Activated effector memory CD4-positive, alpha-beta T cell treated with Interleukin-2 at 50 U/mL for 16 hours (primary cell): ENCODE data around the gene TOR4A.
A peak's percentile ranks its signal among the peaks of the same experiment; 100 is the strongest.

Experiments used
- DNase-seq: peaks from one replicate; pipeline ENCODE4 v3.0.0-alpha.2; 2020

TOR4A gene

DNA sequence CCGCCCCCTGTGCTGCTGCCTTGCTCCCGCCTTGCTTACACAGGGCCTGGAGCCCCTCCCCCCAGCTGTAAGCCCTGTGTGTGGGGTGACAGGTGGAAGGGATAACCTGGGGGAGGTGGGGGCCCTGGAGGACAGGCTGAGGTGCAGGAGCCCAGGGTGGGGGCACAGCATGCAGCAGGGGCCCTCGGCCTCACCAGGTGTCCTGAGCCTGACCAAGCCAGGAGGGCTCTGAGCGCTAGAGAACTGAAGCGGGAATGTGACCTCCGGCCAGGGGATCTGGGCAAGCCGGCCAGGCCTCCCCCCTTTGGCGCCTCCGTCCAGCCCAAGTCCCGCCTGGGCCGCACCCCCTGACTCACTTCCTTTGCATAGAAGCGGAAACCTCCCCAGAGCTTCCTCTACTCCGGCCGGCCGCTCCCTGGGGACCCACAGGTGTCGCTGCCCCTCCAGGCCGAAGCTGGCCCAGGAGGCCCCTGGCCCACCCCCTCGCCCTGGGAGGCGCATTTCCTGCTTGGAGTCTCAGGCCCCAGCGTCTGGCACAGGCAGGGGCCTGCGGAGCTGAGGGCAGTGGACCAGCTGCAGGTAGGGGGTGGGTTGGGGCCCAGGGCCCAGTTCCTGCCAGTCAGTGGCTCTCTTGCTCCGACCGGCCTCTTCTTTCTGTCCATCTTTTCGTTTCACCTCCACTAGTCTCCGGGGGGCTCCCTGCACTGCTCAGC lies at the start of gene TOR4A:
Gene TOR4A, plus strand, starts transcription at position 398 of the 713 bp plus-strand sequence. CDS start 964 bp downstream, outside the sequence.
- DNase-seq, result no peak

DNA sequence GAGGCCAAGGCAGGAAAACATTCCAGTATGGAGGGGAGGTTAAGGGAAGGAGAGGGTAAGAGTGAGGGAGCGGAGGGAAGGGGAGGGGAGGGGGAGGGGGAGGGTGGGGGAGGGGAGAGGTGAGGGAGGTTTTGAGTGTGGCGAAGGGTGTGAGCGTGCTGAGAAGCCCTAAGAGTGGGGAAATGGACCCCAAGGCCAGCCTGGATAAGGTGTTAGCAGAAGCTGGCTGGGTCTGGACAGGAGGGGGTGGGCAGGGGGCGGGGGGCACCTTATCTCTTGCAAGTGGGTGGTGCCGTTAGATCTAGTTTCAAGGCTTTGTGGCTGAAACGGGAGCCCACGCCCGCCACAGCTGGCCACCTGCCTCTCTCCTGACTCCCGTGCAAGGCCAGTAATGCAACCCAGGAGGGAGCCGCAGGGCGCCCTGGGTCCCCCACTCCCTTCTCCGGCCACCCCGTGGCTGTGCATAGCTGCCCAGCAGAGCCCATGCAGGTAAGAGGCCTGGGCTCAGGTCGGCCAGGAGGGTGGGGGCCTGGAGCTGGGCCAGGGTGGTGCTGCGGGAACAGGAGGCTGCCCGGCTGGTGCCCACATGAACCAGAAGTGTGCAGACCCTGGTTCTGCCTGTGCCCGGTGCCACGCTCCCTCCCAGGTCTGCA lies 49.5 kb upstream of the TOR4A start:
- no peak for DNase-seq

DNA sequence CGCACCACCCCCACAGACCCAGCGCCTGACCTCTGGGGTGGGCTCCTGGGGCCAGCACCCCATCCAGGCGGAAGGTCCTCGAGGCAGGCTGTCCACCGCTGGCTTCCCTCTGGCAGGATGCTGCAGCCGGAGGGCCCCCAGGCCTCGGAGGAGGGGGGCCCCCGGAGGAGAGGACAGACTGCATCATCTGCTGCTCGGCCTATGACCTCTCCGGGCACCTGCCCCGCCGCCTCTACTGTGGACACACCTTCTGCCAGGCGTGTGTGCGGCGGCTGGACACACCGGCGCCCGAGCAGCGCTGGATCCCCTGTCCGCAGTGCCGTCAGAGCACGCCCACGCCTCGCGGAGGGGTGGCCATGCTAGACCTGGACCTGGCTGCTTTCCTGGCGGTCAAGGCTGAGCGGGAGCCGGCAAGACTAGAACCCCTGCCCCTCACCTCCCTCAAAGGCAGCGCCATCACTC lies 49.0 kb upstream of the TOR4A start:
- DNase-seq, result no peak

DNA sequence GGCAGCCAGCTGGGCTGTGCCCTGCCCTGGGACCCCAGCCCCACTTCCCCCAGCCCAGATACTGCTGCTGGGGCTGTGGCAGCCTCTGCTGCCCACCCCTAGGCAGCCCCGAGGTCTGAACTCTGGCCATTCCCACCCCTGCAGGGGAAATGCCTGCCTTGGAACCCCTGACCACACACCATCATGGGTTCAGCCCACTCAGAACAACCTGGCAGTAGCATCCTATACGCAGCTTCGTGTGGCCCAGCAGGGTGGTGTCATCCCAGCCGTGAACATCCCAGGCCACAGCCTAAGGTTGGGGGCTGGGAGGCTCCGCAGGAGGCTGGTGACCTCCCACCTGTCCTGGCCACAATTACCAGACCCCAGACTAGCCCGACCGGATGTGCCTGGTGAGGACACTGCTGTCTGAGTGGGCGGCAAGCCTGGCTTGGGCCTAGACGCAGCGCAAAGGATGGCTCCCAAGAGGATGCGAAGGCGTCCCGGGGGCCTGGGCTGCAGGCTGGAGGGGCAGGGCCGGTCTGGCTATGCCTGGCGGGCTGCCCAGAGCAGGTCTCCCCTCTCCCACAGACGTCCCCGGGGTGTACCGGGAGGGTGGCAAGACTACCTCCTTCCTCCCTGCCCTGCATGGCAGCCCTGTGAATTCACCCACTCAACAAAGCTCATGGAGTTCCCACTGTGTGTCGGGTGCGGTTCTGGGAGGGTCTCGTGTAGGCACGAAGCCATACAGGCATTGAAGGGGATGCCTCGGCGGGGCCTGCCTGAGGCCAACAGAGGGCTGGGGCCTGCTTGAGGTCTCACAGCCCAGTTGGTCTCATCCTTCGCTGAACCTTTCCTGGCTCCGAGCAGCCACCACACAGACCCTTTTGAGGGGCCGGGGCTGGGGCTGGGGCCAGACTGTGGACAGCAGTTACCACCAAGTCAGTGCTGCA lies 48.3 kb upstream of the TOR4A start:
- no peak for DNase-seq

DNA sequence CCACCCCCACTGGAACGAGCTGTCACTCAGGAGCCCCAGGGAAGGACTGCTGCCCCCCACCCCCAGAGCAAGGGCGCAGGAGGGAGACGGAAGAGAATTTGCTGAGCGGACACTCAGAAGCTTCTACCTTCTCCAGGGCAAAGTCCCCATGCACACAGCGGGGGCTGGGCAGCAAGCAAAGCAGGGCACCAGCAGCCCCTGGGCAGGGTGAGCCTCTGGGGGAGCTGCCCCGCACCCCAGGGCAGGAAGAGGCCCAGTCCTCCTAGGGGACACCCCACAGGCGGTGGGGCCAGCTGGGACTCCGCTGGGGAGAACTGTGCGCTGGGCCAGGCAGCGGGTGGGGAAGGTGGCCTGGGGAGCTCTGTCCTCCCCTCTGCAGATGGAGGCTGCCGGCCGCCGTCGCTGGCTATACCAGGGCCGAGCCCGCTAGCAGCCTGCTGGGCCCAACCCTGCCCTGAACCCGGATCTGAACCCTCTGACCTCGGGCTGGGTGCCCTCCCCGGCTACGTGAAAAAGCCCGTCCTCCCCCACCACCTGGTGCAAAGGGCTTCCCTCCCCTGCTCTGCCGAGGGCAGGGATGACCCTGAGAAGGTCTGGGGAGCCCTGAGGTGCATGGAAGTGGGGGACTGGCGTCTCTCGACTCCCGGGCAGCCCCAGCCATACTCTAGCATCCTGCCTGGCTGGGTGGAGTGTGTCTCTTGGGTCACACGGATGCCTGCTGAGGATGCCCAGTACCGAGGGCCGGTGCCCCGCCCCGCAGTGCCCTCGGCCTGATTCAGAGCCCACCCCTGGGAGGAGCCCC lies 47.4 kb upstream of the TOR4A start:
- DNase-seq, result no peak

DNA sequence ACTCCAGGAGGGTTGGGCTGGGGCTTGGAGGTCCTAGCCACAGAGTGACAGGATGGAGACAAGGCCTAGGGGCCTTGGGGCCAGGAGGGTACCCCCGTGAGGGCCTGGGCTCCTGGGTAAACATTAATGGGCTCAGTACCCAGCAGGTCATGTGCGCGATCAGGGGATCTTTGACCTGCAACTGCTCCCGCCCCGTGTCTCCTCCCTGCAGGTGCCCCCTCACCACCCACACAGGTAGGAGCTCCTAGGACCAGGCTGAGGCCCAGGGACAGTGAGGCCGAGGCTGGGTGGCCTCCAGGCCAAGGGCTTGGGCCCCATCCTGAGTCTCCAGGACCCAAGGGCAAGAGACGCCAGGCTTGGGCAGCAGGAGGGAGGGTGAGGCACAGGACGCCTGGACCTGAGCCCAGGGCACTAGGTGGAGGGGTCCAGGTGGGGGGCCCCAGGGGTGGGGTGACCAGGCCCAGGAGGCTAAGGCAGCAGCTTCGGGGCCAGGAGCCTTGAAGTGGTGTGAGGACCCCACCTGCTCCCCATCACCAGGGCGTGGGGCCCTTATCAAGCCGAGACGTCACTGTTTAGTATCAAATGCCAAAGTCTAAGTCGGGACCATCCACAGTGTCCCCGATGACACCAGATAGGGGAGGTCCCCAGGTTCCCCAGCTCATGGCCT lies 46.7 kb upstream of the TOR4A start, which contains the start of gene SLC34A3:
Gene SLC34A3, plus strand, starts transcription at position 197 of the 667 bp plus-strand sequence. CDS start 802 bp downstream, outside the sequence.
- no peak for DNase-seq

DNA sequence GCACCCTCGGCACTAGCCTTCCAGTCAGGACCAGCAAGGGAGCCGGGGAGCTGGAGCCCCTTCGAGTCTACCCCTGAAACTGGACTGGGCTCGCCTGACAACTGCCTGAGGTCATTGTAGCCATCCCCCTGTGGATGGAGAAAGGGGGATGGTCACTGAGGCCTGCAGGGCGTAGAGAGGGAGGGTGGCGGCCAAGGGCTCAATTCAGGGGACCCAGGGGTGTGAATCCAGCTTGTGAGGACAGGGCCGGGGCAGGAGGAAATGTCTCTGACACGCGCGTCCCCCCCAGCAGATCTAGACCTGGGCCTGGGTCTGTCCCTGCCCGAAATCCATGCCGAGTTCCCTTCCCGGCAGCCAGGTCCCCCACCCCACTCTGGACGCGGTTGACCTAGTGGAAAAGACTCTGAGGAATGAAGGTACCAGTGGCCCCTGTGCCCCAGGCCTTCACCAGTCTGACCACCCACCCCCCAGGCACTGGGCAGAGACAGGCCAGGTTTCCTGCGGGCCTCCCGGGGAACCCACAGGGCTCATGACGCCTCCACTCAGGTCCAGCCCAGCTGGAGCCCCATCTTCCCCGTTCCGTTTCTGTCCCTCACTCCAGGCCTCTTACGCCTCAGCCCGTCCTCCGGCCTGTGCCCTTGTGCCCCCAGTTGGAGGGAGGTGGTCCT lies 46.0 kb upstream of the TOR4A start:
- DNase-seq, result no peak

DNA sequence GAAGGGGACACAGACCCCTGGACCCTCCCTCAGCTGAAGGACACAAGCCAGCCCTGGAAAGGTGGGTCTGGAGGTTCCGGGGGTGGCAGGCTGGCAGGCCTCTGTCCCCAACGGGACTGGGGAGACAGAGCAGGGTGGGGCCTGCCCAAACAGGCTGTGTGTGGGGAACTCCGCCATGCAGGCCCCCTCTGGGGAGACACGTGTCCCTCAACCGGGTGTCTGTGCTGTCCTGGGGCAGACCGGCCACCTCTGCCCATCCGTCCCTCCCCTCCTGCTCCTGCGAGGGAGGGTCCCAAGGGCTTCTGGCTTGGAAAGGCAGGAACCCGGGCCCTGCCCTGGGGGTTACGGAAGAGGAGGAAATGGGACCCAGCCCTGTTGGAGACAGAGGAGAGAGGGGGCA lies 45.4 kb upstream of the TOR4A start:
- no peak for DNase-seq

DNA sequence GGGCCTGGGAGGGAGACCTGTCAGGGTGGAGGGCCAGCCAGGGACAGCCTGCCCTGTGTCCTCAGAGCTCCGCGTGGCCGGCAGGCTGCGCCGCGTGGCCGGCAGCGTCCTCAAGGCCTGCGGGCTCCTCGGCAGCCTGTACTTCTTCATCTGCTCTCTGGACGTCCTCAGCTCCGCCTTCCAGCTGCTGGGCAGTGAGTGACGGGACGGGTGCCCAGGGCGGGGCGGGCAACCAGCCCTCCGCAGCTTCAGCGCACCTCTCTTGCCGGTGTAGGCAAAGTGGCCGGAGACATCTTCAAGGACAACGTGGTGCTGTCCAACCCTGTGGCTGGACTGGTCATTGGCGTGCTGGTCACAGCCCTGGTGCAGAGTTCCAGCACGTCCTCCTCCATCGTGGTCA lies 45.0 kb upstream of the TOR4A start:
- DNase-seq, result no peak

DNA sequence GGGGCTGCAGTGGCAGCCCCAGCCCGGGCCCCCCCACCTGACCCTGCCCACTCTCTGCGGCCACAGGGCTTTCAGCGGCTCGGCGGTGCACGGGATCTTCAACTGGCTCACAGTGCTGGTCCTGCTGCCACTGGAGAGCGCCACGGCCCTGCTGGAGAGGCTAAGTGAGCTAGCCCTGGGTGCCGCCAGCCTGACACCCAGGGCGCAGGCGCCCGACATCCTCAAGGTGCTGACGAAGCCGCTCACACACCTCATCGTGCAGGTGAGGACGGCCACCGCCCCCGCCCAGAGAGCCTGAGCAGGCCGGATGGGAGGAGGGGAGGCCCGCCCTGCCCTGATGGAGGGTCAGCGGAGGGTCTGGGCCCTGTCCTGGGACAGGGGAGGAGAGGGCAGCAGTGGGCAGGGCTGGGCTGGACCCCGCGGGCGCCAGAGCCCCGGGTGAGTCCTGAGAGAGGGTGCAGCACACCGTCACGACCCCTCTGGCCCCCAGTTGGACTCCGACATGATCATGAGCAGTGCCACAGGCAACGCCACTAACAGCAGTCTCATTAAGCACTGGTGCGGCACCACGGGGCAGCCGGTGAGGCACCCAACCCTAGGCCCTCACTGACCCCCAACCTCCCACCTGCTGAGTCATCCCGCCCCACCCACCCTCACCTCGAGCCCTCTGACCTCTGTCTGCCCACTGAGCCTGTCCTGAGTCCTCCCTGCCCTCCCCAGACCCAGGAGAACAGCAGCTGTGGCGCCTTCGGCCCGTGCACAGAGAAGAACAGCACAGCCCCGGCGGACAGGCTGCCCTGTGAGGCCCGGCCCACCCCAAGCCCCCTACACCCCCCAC lies 44.2 kb upstream of the TOR4A start:
- no peak for DNase-seq

DNA sequence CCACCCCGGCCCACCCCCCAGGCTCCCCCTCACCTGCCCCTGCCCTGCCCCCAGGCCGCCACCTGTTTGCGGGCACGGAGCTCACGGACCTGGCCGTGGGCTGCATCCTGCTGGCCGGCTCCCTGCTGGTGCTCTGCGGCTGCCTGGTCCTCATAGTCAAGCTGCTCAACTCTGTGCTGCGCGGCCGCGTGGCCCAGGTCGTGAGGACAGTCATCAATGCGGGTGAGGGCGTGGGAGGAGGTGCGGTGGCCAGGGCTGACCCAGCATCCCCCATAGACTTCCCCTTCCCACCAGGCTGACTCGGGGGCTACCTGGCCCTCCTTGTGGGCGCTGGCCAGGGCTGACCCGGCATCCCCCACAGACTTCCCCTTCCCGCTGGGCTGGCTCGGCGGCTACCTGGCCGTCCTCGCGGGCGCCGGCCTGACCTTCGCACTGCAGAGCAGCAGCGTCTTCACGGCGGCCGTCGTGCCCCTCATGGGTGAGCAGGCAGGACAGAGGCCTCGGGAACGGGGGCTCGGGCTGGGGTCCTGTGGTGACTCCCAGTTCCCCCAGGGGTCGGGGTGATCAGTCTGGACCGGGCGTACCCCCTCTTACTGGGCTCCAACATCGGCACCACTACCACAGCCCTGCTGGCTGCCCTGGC lies 43.4 kb upstream of the TOR4A start:
- DNase-seq, result no peak

DNA sequence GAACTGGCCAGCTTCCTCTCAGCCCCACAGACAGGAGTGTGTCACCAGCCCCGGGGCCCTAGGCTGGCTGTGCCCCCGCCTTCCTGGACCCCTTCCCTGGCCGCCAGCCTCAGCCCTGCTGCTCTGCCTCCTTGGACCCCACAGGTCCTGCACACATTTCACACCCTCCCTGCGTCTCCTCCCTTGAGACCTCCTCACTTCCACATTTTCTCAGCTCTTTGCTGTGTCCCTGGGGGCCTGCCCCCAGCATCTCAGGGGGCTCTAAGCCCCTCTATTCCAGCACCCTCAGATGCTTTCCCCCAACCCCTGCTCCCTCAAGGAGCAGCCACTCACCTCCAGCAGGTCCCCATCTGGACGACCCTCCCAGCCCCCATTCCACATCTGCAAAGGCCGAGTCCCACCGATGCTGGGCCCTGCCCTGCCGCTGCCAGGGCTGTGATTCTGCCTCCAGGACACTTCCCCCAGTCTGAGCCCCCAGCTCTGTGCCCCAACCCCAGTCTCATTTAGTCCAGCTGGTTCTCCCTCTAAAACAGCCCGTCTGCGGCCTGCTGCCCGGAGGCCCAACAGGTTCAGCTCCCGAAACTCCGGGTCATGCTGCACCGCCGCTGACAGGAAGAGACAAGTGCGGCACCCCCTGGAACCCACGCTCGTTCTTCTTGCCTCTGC lies 42.6 kb upstream of the TOR4A start:
- DNase-seq, result no peak

DNA sequence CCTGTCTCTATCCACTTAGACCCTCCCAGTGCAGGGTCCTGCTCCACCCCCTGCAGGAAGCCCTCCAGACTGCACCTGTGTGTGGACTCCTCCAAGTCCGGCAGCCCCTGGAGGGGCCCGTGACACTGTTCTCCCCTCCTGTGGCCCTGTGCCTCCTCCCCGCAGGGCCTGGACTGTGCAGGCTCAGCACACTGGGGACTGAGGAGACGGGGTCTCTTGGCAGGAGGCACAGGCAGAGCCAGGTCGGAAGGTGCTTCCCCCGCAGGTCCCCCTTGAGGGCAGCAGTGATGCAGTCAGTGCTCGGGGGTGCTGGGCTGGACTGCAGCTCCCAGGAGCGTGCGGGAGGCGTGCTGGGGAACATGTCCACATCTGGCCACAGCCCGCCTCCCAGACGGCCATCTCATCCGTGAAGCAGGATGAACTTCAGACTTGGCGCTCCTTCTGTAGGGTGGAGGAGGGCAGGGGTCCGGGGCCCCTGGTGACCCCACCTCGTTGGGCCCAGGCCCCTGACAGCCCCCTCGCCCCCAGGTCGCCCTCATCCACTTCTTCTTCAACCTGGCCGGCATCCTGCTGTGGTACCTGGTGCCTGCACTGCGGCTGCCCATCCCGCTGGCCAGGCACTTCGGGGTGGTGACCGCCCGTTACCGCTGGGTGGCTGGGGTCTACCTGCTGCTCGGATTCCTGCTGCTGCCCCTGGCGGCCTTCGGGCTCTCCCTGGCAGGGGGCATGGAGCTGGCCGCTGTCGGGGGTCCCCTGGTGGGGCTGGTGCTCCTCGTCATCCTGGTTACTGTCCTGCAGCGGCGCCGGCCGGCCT lies 41.9 kb upstream of the TOR4A start:
- DNase-seq, result no peak

DNA sequence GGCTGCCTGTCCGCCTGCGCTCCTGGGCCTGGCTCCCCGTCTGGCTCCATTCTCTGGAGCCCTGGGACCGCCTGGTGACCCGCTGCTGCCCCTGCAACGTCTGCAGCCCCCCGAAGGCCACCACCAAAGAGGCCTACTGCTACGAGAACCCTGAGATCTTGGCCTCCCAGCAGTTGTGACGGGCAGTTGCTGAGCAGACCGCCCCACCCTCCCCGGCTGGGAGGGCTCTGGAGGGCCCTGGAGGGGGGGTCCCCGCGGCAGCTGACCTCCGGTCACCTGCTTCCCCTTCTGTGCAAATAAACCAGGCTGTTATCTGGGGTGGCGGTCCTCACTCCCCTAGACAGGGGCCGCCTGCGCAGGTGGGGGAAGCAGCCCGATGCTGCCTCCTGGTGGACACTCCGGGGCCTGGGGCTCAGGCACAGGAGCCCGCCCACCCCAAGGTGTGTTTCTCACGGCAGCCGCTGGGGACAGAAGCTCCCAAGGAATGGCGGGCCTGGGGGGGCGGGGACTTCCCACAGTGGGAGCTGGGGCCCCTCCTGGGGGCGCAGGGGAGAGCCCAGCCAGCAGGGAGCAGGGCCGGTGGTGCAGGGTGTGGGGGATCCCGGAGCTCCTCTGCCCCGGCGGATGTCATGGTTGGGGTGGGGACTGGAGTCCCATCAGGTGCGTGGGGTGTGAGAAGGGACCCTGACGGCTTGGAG lies 41.1 kb upstream of the TOR4A start:
- DNase-seq, result peak; percentile 81

DNA sequence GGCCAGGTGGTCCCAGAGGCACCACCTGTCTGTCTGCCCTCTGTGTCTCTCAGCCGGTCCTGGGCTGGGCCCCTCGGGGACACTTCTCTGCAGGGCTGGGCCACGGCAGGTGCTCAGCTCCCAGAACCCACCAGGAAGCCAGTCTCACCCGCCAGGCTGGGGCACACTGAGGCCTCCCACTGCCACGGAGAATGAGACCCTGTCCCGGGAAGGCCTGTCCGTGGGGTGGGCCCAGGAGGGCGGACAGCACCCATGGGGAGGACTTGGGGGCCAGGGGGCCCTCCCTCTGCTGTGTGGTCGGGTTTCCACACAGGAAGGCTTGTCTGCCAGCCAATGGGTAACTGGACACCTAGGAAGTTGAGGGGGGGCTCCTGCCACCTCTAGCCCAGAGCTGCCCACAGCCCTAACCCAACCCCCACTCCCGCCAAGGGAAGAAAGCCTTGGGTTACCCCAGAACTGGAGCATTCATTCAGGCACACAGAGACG lies 40.5 kb upstream of the TOR4A start:
- DNase-seq, result no peak

DNA sequence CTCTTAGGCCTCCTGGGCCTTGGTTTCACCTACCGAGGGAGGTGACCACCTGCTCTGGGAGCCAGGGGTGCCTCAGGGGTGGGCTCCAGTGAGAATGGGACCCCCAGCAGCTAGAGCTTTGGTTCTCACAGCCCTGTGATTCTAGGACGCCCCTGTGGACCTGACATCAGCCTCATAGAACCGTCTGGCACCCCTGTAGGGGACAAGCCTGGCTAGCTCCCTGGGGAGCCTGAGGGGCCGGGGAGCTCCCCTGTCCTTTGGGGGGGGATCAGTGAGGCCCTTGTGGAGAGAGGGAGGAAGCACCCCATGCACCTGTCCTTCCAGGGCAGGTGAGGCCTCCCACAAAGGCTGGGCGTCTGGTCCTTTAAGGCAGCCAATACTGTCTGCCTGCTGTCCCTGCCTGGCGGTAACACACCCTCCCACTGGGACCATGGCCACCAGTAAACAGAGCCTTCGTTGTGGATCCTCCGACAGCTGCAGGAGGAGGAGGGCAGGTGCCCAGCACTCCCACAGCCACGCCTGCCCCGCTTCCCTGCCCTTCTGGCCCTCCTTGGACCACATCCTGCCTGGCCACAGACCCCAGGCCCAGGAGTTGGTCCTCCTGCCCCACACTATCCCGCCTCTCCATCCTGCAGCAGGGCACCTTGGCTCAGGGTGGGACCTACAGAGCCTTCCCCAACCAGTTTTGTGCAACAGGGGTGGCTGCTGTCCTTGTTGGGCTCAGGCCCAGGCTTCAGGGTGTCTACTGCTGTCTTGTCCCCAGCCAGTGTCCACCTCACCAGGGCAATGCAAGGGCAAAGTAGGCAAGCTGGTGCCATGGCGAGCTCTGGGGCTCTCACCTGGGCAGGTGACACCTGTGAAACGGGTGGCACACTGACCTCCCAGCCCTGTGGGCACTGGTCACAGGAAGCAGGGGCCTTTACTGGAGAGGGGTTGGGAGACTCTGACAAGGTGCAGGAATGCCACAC lies 39.5 kb upstream of the TOR4A start:
- no peak for DNase-seq
